GM12873 (cell line): ENCODE measurements around the gene TMPRSS9.

ENCODE experiments used
- CTCF ChIP-seq: IDR thresholded peaks from 2 replicates; pipeline ENCODE4 v1.5.1; 2012; ENCODE audit warnings: low read depth, mild to moderate bottlenecking, moderate library complexity, low read length, control low read depth; ENCODE audit not compliant: insufficient read depth; ENCODE audit errors: missing control alignments

TMPRSS9 gene

GRCh38 chr19:2420490-2420889 is 60.4 kb downstream of the TMPRSS9 start:
- TF ChIP-seq CTCF: no peak

- no peak for TF ChIP-seq CTCF
These were observed 61.7 kb downstream of the TMPRSS9 start for GRCh38 chr19:2421581-2422306.

GRCh38 chr19:2423071-2423914 is 63.2 kb downstream of the TMPRSS9 start:
- no peak for TF ChIP-seq CTCF

GRCh38 chr19:2423915-2424685 is 64.0 kb downstream of the TMPRSS9 start:
- no peak for TF ChIP-seq CTCF

- TF ChIP-seq CTCF: no peak
These were observed 64.9 kb downstream of the TMPRSS9 start for GRCh38 chr19:2424686-2425621.

GRCh38 chr19:2425622-2426581 is 65.8 kb downstream of the TMPRSS9 start:
- no peak for TF ChIP-seq CTCF
